Measurements from ENCODE around the gene FGF12.
"Not testable (repeated sequence)": the region's sequence is repeated elsewhere in the genome, so short reads cannot be mapped to it uniquely, and the experiment has no call there.

FGF12 gene

DNA sequence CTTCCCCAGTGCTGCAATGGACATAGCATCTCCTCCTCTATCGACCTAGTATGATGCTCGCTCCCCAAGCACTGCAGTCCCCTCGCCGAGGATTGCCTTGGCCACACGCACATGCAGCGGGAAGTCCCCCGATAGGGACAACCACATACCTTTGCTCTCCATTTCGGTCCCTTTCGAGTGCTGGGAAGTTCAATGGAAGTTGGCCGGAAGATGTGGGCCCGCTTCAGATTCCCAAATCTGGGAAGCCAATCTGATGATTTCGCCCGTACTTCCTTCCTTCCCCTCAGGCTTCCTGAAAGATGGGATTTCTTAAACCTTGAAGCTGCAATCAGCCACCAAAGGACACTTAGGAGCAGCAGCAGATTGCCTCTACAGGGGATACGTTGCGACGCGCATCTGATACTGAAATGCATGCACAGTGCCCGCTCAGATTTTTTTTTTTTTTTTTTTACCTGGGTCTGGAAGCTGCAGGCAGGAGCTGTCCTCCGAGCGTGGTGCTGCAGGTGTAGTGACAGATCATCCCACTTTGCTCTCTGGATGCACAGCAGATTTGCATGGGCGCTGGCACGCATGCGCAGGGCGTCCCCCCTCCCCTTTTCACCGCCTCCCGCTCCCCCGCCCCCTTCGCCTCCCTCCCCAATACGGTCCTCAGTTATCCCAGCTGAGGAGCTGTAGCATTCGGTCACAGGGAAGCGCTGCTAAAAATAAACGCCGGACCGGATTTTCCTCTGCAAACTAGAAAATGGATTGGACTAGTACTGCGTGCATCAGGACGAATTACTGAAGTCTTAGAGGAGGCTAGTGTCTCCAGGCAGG lies at the start of gene FGF12:
Gene FGF12, minus strand, starts transcription at position 510 of the 816 bp plus-strand sequence.
- DNase-seq, result peak; percentile 1

DNA sequence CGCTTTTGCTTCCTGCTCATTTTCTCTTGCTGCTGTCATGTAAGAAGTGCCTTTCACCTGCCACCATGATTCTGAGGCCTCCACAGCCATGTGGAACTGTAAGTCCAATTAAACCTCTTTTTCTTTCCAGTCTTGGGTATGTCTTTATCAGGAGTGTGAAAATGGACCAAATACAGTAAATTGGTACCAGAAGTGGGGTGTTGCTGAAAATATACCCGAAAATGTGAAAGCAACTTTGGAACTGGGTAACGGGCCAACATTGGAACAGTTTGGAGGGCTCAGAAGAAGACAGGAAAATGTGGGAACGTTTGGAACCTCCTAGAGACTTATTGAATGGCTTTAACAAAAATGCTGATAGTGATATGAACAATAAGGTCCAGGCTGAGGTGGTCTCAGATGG lies 47.0 kb upstream of the FGF12 start:
- DNase-seq, result not testable (repeated sequence)

DNA sequence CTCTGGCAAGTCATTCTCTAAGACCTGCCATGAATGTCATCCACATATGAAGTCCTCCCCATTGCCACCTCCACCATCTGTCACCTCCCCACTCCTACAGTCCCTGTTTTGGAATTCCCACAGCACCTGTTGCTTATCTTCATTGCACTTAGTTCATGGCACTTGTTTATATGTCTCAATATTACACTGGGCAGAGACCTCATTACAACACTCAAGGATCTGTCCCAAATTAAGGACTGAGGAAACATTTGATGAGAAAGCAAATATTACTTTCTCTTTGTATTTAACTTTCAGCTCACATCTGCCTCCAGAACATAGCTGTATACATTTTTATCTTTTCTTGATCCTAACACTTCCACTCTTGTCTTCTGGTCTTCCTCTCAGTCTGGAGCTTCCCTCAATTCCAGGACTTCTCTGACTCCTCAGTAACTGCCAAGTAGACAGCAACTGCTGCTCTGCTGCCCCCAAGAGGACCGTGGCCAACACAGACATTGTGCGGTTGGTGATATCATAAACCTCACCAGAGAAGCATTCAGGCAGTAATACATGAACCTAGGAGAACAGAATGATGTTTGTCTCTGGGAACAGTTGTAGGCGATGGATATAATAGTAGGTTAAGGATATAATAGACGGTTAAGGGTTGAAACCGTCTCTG lies 45.0 kb upstream of the FGF12 start:
- DNase-seq, result no peak

DNA sequence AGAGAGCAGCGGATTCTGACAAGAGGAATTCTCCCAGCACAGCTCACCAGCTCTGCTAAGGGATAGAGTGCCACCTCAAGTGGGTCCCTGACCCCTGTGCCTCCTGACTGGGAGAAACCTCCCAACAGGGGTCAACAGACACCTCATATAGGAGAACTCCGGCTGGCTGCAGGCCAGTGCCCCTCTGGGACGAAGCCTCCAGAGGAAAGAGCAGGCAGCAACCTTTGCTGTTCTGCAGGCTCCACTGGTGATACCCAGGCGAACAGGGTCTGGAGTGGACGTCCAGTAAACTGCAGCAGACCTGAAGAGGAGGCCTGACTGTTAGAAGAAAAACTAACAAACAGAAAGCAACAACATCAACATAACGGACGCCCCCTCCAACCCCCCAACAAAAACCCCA lies 31.3 kb upstream of the FGF12 start:
- no peak for DNase-seq

DNA sequence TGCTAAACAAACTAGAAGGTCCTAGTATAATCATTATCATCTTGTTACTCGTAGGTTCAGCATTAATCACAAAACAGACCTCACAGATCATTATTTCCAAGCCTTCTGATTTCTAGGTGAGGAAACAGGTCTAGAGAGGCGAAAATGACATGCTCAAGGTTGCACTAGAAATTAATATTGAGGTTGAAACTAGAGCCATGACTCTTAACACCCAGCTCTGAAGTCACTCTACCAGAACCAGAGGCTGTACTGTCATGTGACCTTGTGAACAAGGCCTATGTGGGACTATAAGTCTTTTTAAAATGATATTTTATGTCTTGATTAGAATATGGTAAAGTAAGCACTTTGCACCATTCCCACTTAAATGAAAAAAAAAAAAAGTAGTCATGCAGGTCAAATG lies 23.8 kb upstream of the FGF12 start:
- DNase-seq, result no peak

DNA sequence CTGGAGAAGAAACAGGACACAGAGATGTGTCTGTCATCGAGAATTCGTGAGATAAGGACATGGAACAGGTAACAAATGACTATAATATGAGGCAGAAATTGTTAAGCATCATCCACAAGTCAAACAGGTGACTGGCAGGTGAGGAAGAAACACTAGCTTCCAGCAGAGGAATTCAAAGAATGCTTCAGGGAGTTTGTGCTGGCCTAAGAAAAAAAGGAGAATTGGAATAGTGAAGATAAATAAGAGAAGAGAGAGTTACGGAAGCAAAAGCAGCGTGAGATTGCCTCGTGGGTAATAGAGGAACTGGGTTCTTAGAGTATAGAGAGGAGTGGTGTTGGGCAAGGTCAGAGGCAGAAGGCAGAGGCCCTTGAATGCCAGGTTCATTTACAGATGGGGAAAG lies 22.9 kb upstream of the FGF12 start:
- DNase-seq, result no peak

DNA sequence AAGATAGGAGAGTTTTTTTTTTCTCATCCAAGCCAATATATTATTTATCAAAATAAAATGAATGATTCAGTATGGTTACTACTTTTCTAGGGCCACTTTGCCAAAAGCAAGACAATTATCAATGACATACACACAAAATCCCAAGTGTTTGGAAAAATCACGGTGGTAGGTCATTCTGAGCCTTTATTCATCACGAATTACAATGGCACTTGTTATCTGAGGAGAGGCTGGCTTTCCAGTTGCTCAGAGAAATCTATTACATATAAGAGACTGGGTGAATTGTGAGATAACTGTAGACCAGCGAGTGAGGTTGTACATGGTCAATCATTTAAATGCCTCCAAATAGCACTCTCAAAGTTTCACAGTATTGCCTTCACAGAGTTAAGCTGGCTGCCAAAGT lies 20.4 kb upstream of the FGF12 start:
- DNase-seq, result no peak

DNA sequence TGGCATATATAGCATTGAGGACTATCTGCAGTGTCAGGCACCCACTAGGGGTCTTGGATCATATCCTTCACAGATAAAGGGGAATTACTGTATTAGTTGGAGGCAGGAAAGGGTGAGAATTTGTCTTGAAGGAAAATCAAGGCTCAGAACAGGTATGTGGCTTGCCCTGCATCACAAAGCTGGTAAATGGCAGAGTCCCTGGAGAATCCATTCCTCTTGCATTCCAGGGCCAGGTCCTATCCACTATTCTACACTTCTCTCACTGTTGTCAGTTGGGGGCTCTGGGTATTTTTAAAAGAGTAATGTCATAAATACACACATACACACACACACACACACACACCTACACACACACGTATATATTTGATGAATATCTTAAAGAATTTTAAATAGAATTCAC lies 19.8 kb upstream of the FGF12 start:
- no peak for DNase-seq

DNA sequence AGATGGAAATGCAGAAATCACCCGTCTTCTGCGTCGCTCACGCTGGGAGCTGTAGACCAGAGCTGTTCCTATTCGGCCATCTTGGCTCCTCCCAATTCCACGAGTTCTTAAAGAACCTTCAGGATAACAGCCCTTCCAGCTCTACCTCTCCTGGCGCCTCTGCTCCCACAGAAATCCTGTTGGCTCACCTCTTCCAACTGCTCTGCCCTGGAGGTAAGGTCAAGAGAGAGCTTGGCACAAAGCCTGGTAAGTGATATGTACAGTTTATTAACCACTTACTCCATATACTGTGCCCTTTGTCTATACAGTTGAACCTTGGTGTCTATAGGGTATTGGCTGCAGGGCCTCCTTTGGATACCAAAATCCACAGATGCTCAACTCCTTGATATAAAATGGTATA lies 17.8 kb upstream of the FGF12 start:
- DNase-seq, result no peak

DNA sequence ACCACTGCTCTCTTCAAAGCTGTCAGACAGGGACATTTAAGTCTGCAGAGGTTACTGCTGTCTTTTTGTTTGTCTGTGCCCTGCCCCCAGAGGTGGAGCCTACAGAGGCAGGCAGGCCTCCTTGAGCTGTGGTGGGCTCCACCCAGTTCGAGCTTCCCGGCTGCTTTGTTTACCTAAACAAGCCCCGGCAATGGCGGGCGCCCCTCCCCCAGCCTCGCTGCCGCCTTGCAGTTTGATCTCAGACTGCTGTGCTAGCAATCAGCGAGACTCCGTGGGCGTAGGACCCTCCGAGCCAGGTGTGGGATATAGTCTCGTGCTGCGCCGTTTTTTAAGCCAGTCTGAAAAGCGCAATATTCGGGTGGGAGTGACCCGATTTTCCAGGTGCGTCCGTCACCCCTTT lies 17.3 kb upstream of the FGF12 start:
- DNase-seq, result not testable (repeated sequence)

DNA sequence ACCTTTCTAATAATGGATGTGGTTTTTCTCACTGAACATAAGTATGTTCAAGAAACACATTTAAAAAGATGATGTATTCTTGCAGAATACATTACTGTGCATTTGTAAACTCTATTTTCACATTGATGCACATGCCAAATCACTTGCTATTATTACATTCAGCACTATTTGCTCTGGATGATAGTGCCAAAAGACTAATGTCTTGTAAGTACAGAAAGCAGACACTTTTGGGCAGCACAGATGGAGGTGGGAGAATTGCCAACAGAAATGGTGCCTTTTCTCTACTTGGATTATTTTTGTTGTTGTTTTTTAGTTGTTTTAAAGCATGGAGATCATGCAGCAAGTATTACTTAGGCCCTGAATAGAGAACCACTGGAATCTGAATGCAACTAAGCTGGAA lies 10.2 kb upstream of the FGF12 start:
- DNase-seq, result no peak

DNA sequence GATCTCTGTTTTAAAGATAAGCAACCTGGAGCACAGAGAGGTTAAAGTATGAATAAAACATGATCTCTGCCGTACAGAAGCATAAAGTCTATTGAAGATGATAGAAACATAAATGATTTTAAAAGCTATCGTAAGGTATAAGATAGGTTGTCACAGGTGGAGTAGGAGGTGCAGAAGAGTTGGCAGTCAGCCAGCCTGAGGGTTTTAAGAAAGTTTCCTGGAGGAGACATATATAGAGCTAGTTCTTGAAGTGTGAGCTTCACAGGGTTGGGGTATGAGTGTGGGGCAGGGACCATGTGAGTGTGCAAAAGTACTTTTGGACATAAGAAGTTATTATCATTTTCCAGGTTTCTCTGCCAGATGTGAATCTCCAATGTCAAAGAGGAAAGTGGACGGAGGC lies 3.9 kb upstream of the FGF12 start:
- DNase-seq, result no peak

DNA sequence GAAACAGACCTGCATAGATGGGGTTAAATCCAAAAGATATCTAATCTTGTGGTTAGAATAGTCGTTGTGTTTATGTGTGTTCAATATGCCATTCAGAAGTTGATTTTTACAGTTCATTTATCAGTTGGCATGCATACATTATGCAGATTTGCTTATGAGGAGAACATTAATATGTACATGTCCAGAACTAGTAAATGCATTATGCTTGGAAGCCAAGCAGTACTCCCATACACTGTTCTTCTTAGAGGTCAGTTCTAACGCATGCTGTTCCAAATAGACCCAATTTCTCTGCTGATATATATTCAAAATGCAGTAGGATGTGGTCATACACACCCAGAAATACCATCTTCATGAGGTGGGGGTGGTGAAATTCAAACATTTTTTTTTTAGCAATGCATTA lies 956 bp downstream of the FGF12 start:
- no peak for DNase-seq

DNA sequence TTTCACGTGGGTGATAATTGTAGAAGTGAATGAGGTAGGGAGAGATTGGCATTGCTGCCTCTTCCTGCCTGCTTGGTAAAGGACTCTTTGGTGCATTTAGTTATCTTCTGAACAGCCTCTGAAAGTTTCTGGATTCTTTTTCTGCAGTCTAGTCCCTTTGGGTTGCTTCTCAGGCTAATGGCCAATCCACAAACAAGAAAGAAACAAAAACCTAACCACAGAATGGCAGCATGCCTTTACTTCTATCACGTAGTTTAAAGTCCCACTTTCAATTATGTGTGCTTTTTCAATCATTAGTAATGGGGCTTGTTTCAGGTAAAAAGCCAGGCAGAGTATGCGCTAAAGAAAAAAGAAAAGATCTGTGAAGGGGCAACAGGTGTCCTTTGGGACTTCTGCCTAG lies 7.4 kb downstream of the FGF12 start:
- no peak for DNase-seq

DNA sequence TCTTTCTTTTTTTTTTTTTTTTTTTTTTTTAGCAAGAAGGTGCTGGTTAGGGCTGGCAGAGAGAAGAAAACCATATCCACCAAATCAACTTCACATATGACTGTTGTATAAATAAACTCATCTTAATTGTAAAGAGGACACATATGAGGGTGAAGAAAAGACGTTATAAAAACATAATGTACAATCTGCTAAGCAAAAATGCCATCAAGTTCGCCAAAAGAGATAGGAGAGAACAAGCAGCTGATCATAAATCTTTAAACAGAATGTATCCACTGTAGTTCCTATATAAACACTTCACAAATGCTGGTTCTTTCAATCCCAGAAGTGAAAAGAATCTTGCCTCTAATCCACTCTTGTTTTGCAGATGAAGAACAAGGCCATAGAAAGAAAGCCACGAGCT lies 9.2 kb downstream of the FGF12 start:
- DNase-seq, result no peak

DNA sequence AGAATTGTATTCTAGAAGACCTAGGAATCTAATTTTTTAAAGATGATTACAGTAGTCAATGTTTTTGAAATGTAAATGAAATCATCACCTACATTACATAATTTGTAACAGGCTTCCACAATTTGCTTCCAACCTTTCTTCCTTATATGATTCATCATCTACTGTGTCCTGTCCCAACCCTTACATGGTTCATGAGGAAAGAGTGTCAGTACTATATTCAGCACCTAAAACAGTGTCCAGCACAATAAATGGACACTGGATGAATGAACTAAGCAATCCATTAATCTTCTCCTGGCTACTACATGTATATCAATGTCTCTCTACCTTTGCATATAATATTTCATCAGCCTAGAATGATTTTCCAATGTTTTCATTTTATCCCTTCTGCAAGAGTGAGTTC lies 12.2 kb downstream of the FGF12 start:
- no peak for DNase-seq

DNA sequence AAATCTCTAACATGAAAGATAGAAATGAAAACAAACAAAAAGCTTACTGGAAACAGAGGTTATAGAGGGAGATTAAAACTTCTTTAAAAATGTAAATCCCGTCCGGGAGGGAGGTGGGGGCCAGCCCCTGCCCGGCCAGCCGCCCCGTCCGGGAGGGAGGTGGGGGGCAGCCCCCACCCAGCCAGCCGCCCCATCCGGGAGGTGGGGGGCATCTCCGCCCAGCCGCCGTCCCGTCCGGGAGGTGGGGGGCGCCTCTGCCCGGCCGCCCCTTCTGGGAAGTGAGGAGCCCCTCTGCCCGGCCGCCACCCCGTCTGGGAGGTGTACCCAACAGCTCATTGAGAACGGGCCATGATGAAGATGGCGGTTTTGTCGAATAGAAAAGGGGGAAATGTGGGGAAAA lies 16.2 kb downstream of the FGF12 start:
- DNase-seq, result not testable (repeated sequence)

DNA sequence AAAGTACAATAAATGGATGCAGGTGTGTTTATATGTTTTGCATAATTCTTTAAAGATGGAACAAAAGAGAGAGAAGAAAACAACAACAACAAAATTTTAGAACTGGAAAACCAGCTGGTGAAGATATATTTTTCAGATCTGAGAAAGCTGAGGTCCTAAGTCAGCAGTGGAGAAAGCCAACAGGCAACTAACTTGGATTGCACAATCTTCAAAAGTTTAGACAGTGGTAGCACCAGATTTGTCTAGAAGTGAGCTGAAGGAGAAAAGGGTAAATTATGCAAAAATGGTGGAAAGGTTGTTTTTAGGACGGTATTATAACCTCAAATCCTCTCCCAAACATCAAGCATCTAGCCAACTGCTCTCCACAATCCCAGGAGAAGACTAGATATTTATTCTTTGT lies 17.0 kb downstream of the FGF12 start:
- no peak for DNase-seq

DNA sequence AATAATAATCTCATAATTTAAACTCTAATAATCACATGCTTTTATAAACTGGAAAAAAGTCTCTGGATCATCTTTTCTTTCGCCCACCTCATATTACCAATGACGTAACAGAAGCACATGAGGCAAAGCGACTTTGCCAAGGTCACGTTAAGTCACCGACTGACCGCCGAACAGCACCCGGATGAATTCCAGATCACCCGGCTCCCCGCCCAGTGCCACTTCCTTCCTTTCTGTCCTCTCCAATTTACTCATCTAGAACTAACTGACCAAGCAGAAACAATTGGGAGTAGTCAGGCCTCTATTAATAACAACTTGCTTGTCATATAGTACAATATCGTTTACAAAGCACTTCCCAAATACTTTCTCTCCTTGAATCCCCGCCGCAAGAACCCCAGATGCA lies 21.1 kb downstream of the FGF12 start:
- DNase-seq, result no peak

DNA sequence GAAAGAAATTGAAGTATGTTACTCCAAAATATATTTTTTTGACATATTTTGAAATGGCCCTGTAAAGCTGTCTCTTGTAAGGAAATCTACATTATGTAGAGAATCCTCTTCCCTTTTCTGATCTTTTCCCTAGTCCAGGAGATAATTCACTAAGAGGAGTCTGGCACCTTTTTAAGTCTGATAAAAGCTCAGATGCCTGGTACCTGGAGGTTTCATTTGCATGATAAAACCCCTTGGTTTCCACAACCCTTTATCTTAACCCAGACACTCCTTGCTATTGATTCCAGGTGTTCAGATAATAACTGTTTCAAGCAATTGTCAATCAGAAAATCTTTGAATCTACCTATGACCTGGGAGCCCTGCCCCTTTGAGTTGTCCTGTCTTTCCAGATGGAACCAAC lies 26.5 kb downstream of the FGF12 start:
- no peak for DNase-seq

DNA sequence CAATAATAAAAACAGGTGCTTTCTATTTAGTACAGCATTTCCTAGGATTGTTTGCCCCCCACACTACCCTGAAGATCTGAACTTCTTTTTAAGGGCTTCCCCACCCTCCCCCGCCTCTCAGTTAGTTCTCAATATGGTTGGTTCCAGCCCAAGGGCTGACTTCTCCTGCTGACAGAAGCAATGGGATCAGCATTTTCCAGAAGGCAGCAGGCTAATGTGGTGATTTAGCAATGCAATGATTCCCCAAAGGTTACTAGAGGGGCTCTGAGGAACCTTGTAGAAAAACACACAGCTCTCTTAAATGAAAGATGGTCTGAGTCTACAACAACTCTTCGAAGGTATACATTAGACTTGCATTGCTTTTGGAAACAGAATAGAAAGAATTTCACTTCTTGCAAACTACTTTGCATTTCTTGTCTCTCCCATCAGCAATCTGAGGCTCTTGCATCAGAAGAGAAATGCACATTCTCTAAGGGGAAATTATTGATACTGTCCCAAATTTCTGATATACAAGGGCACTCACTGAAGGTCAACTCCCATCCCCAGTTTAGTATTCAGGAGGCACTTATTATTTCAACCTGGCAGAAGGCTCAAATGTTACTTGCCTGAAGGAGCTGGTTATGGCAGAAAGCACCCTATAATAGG lies 30.3 kb downstream of the FGF12 start:
- no peak for DNase-seq

DNA sequence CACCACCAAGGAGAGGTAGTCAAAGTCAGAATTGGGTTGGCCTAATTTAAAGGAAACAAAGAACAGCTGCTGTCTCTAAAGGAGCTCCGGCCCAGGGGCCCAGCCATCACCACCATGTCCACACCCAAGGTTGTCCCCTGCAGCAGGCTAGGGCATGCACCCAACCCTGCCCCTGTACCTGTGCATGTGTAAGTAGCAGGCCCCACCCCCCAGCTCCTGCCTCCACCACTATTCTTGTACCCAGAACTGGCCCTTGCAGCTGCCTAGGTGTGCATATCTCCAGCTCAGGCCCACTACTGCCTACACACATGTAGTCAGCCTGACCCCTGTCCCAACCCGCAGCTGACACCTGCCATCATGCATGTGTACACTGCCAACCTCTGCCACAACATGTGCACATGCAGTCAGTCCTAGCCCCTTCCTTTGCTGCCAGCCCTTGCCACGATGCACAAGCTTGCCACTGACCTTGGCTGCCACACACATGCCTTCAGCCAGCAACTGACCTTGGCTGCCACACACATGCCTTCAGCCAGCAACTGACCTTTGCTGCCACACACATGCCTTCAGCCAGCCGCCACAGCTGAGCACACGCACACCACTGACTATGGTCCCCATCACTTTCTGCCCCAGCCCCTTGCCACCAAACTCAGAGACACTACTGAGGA lies 39.7 kb downstream of the FGF12 start:
- DNase-seq, result no peak

DNA sequence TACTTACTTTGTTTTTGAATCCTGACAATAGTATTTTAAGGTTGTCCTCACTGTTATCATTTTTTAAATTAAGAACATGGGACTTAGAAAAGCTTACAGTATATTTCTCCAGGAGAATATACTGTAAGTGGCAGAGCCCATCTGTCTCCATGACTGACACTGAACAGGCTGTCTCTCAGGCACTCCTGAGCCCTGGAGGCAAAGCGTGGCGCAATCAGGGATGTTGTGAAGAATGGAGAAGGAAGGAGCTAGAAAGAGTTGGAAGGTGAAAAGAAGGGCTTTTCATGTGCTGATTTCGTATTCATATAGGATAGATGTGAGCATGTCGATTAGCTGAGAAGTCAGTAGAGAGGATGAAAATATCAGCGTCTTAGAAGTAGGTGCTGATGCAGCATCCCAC lies 41.5 kb downstream of the FGF12 start:
- DNase-seq, result no peak

DNA sequence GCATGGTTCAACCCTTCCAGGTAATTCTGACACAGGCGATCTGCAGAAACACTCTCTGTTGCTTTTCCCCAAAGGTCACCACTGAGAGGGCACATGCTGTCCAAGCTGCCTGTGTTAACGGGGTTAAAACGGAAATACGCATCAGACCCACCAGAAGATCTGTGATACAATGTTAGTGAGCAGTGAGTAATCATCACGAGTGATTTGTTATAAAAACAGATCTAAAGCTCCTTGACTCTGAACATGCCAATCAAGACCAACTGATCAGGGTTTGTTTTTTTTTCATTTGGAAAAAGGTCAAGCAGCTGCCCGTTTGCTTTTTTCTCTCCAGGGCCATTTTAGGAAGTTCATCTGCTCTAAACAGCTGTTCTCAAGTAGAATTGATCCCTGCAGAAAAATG lies 43.2 kb downstream of the FGF12 start:
- no peak for DNase-seq

Data from activated CD4-positive, alpha-beta T cell treated with anti-CD3 and anti-CD28 coated beads, Interleukin-2, amount 50 U/mL, for 16 hours (primary cell).